ENCODE measurements around the gene CLIP3. TPM values are rescaled to one million over a fixed set of nuclear protein-coding genes. Genes with fewer than 3 reads are reported as not detected.

CLIP3 gene
- total RNA-seq, 2 experiments from 2014 or later = 0.47 to 0.85 TPM

DNA sequence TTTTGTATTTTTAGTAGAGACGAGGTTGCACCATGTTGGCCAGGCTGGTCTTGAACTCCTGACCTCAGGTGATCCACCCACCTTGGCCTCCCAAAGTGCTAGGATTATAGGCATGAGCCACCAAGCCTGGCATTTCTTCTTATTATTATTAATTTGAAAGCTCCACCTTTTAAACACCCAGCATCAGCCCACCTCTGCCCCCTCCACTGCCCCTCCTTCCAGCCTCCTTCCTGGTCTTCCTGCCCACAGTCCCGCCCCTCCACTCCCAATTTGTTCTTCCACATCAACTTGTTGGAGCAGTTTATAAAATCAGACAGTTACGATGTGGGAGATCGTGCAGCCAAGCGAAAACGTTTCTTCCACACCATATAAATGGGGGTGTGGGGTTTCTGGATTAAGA lies 7.8 kb upstream of the CLIP3 start:
- Mint-ChIP-seq H3K4me3 (no peak overlapping the region), H3K27me3 (no peaks in the 10 kb centered on the region), H3K27ac (no peak overlapping the region), H3K9me3 (no peaks in the 10 kb centered on the region), H3K36me3 (ENCODE audit: low read depth) (peaks cover 11% of the 10 kb centered on the region), H3K4me1 (ENCODE audit: low read depth) (peaks cover 16% of the 10 kb centered on the region)
- intact Hi-C loops (cut with DNase I, micrococcal nuclease) = no loop called here
- POLR2A ChIA-PET = no interaction called here
- Histone ChIP-seq H3K4me3 (ENCODE audit: low read length) (no peak overlapping the region), H3K27me3 (ENCODE audit: control insufficient read depth in 1 of 2, insufficient read depth in 2 of 2, low read length in 2 of 2) (no peaks in the 10 kb centered on the region), H3K36me3 (ENCODE audit: insufficient read depth, low read length) (peaks cover 3% of the 10 kb centered on the region), H3K4me1 (ENCODE audit: insufficient read depth, low read length) (peaks cover 21% of the 10 kb centered on the region), H3K27ac (ENCODE audit: low read depth in 1 of 2, low read length in 2 of 2) (no peak overlapping the region), H3K9me3 (ENCODE audit: control insufficient read depth in 1 of 2, insufficient read depth in 1 of 2, low read length in 2 of 2) (no peaks in the 10 kb centered on the region)
- TF ChIP-seq, protein P1, sequence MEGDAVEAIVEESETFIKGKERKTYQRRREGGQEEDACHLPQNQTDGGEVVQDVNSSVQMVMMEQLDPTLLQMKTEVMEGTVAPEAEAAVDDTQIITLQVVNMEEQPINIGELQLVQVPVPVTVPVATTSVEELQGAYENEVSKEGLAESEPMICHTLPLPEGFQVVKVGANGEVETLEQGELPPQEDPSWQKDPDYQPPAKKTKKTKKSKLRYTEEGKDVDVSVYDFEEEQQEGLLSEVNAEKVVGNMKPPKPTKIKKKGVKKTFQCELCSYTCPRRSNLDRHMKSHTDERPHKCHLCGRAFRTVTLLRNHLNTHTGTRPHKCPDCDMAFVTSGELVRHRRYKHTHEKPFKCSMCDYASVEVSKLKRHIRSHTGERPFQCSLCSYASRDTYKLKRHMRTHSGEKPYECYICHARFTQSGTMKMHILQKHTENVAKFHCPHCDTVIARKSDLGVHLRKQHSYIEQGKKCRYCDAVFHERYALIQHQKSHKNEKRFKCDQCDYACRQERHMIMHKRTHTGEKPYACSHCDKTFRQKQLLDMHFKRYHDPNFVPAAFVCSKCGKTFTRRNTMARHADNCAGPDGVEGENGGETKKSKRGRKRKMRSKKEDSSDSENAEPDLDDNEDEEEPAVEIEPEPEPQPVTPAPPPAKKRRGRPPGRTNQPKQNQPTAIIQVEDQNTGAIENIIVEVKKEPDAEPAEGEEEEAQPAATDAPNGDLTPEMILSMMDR (IDR thresholded peaks at IDR 0.05) = no peak
- ATAC-seq (ENCODE audit: poor library complexity) = no peak
- CTCF ChIA-PET = no interaction called here
- DNase-seq = no peak

DNA sequence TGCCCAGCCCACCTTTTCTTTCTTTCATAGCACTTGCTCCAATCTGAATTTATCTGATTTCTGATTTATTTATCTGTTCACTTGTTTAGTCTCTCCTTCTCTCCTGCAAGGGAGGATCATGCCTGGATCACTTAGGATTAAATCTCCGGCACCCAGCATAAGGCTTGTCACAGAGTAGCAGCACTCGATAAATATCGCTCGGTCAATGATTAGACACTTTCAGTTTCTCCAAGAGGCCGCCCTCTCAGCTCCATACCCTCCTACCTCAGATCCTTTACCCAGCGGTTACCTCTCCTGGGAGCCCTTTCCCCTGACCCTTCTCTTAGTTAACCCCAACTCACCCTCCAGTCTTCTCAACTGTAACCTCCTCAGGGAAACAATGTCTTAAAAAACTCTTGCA lies 1.4 kb downstream of the CLIP3 start:
- Mint-ChIP-seq H3K9me3 (no peaks in the 10 kb centered on the region), H3K27ac (no peak overlapping the region), H3K4me1 (ENCODE audit: low read depth) (peaks cover 22% of the 10 kb centered on the region), H3K4me3 (no peak overlapping the region), H3K36me3 (ENCODE audit: low read depth) (peaks cover 5% of the 10 kb centered on the region), H3K27me3 (no peaks in the 10 kb centered on the region)
- peaks cover 28% of the 10 kb centered on the region for H3K4me1 ChIP-seq (ENCODE audit: insufficient read depth, low read length)
- no peak for DNase-seq
- POLR2A ChIA-PET = no interaction called here
- ATAC-seq (ENCODE audit: poor library complexity) = no peak
- peaks cover 0 to 4% of the 10 kb centered on the region in 2 experiments for H3K27me3 ChIP-seq (ENCODE audit: control insufficient read depth in 1 of 2, insufficient read depth in 2 of 2, low read length in 2 of 2)
- intact Hi-C loops (cut with DNase I, micrococcal nuclease) = no loop called here
- no peaks in the 10 kb centered on the region for H3K36me3 ChIP-seq (ENCODE audit: insufficient read depth, low read length)
- CTCF ChIA-PET = no interaction called here
- no peak overlapping the region for H3K4me3 ChIP-seq (ENCODE audit: low read length)
- TF ChIP-seq, protein P1 (IDR thresholded peaks at IDR 0.05) = no peak
- no peak overlapping the region for H3K27ac ChIP-seq (ENCODE audit: low read depth in 1 of 2, low read length in 2 of 2)
- no peaks in the 10 kb centered on the region for H3K9me3 ChIP-seq (ENCODE audit: control insufficient read depth in 1 of 2, insufficient read depth in 1 of 2, low read length in 2 of 2)

DNA sequence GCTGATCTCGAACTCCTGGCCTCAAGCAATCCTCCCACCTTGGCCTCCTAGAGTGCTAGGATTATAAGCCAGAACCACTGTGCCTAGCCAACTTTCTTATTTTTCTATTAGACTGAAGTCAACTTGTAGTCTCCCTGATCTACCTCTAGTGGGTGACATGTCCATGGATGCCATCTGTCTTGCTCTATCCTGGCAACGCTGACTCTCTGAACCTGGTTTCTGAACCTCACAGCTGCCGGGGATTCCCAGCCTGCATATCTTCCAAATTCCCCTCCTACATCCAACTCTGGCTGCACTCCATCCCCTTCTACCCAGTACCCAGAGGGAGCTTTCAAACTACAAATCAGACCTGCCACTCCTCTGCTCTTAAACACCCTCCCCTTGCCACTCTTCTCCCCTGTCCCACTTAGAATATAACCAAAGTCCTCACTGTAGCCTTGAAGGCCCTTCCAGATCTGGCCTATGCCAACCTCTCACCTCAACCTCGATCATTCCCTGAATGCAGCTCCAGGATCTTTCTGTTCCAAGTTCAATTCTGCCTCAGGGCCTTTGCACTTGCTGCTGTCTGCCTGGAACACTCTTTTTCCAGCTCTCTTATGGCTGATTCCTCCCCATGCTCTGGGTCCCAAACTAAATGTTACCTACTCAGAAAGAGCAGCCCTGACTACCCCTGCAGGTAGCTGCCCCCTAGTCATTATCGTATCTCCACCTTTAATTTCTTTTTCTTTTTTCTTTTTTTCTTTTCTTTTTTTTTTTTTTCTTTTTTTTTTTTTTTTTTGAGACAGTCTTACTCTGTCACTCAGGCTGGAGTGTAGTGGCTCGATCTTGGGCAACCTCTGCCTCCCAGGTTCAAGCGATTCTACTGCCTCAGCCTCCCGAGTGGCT lies 2.2 kb downstream of the CLIP3 start:
- intact Hi-C loops (cut with DNase I, micrococcal nuclease) = no loop called here
- Mint-ChIP-seq H3K4me1 (ENCODE audit: low read depth) (peaks cover 15% of the 10 kb centered on the region), H3K4me3 (no peak overlapping the region), H3K27ac (no peak overlapping the region), H3K27me3 (no peaks in the 10 kb centered on the region), H3K36me3 (ENCODE audit: low read depth) (peaks cover 9% of the 10 kb centered on the region), H3K9me3 (no peaks in the 10 kb centered on the region)
- TF ChIP-seq, protein P1 (IDR thresholded peaks at IDR 0.05) = no peak
- no peak overlapping the region for H3K4me3 ChIP-seq (ENCODE audit: low read length)
- DNase-seq = no peak
- no peak for ATAC-seq (ENCODE audit: poor library complexity)
- H3K4me1 ChIP-seq (ENCODE audit: insufficient read depth, low read length) = peaks cover 20% of the 10 kb centered on the region
- CTCF ChIA-PET = no interaction called here
- H3K27ac ChIP-seq (ENCODE audit: low read depth in 1 of 2, low read length in 2 of 2) = no peak overlapping the region
- no peaks in the 10 kb centered on the region for H3K9me3 ChIP-seq (ENCODE audit: control insufficient read depth in 1 of 2, insufficient read depth in 1 of 2, low read length in 2 of 2)
- peaks cover 0 to 4% of the 10 kb centered on the region in 2 experiments for H3K27me3 ChIP-seq (ENCODE audit: control insufficient read depth in 1 of 2, insufficient read depth in 2 of 2, low read length in 2 of 2)
- no peaks in the 10 kb centered on the region for H3K36me3 ChIP-seq (ENCODE audit: insufficient read depth, low read length)
- POLR2A ChIA-PET = no interaction called here
